ENCODE data around the gene GPATCH8.

GRCh38 chr17:44451016-44451627 lies 52.1 kb downstream of the GPATCH8 start:
- TF ChIP-seq CTCF (conservative IDR thresholded peaks at IDR 0.05; ENCODE audit: low read length) (no peak), EZH2phosphoT487 (IDR thresholded peaks at IDR 0.05; ENCODE audit: borderline replicate concordance) (no peak)
